ENCODE measurements around the gene CD160. TPM values are rescaled to one million over a fixed set of nuclear protein-coding genes. Genes with fewer than 3 reads are reported as not detected.
A peak's percentile ranks its signal among the peaks of the same experiment; 100 is the strongest.

CD160 gene
- total RNA-seq, 1 donor from 2014 or later: not detected

- no peak for TF ChIP-seq CTCF (IDR thresholded peaks at IDR 0.05; ENCODE audit: insufficient read depth, low read length, severe bottlenecking)
- Histone ChIP-seq H3K36me3 (ENCODE audit: control insufficient read depth, insufficient read depth, low read length) (no peaks in the 10 kb centered on the region), H3K27me3 (ENCODE audit: control insufficient read depth, insufficient read depth, low read length) (no peaks in the 10 kb centered on the region), H3K4me3 (ENCODE audit: low read depth, low read length) (no peak overlapping the region)
- DNase-seq (ENCODE audit: low read depth): no peak
- FAIRE-seq: no peak
Measured at GRCh38 chr1:145701306-145701862, 17.9 kb upstream of the CD160 start.

GRCh38 chr1:145702052-145702451 lies 17.2 kb upstream of the CD160 start:
- H3K27me3 ChIP-seq (ENCODE audit: control insufficient read depth, insufficient read depth, low read length): no peaks in the 10 kb centered on the region
- DNase-seq (ENCODE audit: low read depth) (no peak), FAIRE-seq (no peak)
- no peak for TF ChIP-seq CTCF (IDR thresholded peaks at IDR 0.05; ENCODE audit: insufficient read depth, low read length, severe bottlenecking)
- H3K36me3 ChIP-seq (ENCODE audit: control insufficient read depth, insufficient read depth, low read length): no peaks in the 10 kb centered on the region
- H3K4me3 ChIP-seq (ENCODE audit: low read depth, low read length): no peak overlapping the region

- Histone ChIP-seq H3K27me3 (ENCODE audit: control insufficient read depth, insufficient read depth, low read length) (no peaks in the 10 kb centered on the region), H3K4me3 (ENCODE audit: low read depth, low read length) (no peak overlapping the region), H3K36me3 (ENCODE audit: control insufficient read depth, insufficient read depth, low read length) (no peaks in the 10 kb centered on the region)
- no peak for TF ChIP-seq CTCF (IDR thresholded peaks at IDR 0.05; ENCODE audit: insufficient read depth, low read length, severe bottlenecking)
- no peak for FAIRE-seq
- no peak for DNase-seq (ENCODE audit: low read depth)
Measured at GRCh38 chr1:145702826-145703225, 16.5 kb upstream of the CD160 start.

GRCh38 chr1:145705622-145706021 lies 13.7 kb upstream of the CD160 start:
- no peaks in the 10 kb centered on the region for H3K27me3 ChIP-seq (ENCODE audit: control insufficient read depth, insufficient read depth, low read length)
- FAIRE-seq (no peak), DNase-seq (ENCODE audit: low read depth) (no peak)
- no peak overlapping the region for H3K4me3 ChIP-seq (ENCODE audit: low read depth, low read length)
- no peaks in the 10 kb centered on the region for H3K36me3 ChIP-seq (ENCODE audit: control insufficient read depth, insufficient read depth, low read length)
- TF ChIP-seq CTCF (IDR thresholded peaks at IDR 0.05; ENCODE audit: insufficient read depth, low read length, severe bottlenecking): no peak

GRCh38 chr1:145706086-145706664 lies 13.1 kb upstream of the CD160 start:
- no peak for TF ChIP-seq CTCF (IDR thresholded peaks at IDR 0.05; ENCODE audit: insufficient read depth, low read length, severe bottlenecking)
- FAIRE-seq: no peak
- peak; percentile 98 for DNase-seq (ENCODE audit: low read depth)

More at GRCh38 chr1:145706086-145706664, 13.1 kb upstream of the CD160 start:
- Histone ChIP-seq H3K27me3 (ENCODE audit: control insufficient read depth, insufficient read depth, low read length) (no peaks in the 10 kb centered on the region), H3K36me3 (ENCODE audit: control insufficient read depth, insufficient read depth, low read length) (no peaks in the 10 kb centered on the region), H3K4me3 (ENCODE audit: low read depth, low read length) (no peak overlapping the region)

All from bronchial epithelial cell (primary cell).